Measurements from ENCODE around the gene SNRPA. TPM values are rescaled to one million over a fixed set of nuclear protein-coding genes. Genes with fewer than 3 reads are reported as not detected.
A peak's percentile ranks its signal among the peaks of the same experiment; 100 is the strongest.
"Not testable (repeated sequence)": the region's sequence is repeated elsewhere in the genome, so short reads cannot be mapped to it uniquely, and the experiment has no call there.

The SNRPA gene
- total and polyA plus RNA-seq, 8 donors, result 4.9 to 258 (median 58.8) TPM

DNA sequence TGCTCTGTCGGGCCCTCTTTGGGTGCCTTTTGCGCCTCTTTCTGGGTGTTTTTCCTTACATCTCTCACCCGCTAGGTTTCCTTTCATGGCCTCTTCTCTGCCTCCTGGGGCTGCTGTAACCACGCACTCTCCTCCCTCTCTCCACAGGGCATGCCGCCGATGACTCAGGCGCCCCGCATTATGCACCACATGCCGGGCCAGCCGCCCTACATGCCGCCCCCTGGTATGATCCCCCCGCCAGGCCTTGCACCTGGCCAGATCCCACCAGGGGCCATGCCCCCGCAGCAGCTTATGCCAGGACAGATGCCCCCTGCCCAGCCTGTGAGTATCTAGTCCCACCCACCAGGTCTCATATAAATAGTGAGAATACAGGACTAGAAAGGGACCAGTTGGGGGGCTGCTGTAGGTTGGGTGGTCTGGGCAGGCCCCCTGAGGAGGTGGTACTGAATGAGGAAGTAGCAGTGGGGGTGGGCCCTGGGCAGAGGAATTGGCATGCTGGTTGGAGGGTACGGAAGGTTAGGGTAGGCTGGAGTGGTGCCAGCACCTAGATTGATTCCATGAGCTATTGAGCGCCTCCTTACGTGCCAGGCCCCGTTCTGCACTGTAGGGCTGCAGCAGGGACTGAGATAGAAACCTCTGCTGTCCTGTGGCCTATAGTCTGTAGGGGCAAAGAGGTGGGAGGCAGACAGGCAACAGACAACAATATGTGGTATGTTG is 11.9 kb downstream of the SNRPA start:
- DNase-seq, result no peak
- 85 to 91% (median 88%) methylated on average over 17 of the region's 17 CpGs for WGBS, 5 donors
- Histone ChIP-seq H3K4me3 (no peak overlapping the region), H3K4me1 (no peaks in the 10 kb centered on the region), H3K27ac (peak overlapping the region in 1 of 5 donors; percentile 2), H3K27me3 (no peaks in the 10 kb centered on the region), H3K36me3 (peaks cover 85 to 100% (median 100%) of the 10 kb centered on the region in 4 donors), H3K9me3 (no peaks in the 10 kb centered on the region)
- intact Hi-C loops (cut with DNase I; ENCODE audit: low total_unique reads), result no loop called here
- TF ChIP-seq POLR2AphosphoS5 (IDR thresholded peaks at IDR 0.05) (no peak), EP300 (IDR thresholded peaks at IDR 0.05) (no peak)

DNA sequence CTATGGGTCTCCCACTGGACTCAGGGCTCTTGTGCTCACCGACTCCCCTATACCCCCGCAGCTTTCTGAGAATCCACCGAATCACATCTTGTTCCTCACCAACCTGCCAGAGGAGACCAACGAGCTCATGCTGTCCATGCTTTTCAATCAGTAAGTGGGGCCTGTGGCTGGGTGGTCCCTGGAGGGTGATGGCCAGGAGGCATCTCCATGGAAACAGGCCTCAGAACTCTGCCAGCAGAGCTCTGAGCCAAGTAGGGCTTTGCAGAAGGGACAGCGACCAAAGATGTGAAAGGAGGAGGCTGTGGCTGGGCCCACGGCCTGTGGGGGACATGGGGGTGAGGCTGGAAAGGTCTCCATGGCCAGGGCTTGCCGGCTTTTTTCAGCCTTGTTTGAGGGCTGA is 12.5 kb downstream of the SNRPA start:
- H3K36me3 ChIP-seq, result peaks cover 79 to 100% (median 97%) of the 10 kb centered on the region in 4 donors
- no peaks in the 10 kb centered on the region for H3K4me1 ChIP-seq
- no peak overlapping the region for H3K27ac ChIP-seq
- intact Hi-C loops (cut with DNase I; ENCODE audit: low total_unique reads), result no loop called here
- no peaks in the 10 kb centered on the region for H3K9me3 ChIP-seq
- 85 to 96% (median 94%) methylated on average over 7 of the region's 7 CpGs for WGBS, 5 donors
- no peaks in the 10 kb centered on the region for H3K27me3 ChIP-seq
- DNase-seq, result no peak
- TF ChIP-seq POLR2AphosphoS5 (IDR thresholded peaks at IDR 0.05) (no peak), EP300 (IDR thresholded peaks at IDR 0.05) (no peak), POLR2A (IDR thresholded peaks at IDR 0.05) (no peak)
- TF ChIP-seq, protein P1, sequence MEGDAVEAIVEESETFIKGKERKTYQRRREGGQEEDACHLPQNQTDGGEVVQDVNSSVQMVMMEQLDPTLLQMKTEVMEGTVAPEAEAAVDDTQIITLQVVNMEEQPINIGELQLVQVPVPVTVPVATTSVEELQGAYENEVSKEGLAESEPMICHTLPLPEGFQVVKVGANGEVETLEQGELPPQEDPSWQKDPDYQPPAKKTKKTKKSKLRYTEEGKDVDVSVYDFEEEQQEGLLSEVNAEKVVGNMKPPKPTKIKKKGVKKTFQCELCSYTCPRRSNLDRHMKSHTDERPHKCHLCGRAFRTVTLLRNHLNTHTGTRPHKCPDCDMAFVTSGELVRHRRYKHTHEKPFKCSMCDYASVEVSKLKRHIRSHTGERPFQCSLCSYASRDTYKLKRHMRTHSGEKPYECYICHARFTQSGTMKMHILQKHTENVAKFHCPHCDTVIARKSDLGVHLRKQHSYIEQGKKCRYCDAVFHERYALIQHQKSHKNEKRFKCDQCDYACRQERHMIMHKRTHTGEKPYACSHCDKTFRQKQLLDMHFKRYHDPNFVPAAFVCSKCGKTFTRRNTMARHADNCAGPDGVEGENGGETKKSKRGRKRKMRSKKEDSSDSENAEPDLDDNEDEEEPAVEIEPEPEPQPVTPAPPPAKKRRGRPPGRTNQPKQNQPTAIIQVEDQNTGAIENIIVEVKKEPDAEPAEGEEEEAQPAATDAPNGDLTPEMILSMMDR (IDR thresholded peaks at IDR 0.05), result no peak
- no peak overlapping the region for H3K4me3 ChIP-seq

DNA sequence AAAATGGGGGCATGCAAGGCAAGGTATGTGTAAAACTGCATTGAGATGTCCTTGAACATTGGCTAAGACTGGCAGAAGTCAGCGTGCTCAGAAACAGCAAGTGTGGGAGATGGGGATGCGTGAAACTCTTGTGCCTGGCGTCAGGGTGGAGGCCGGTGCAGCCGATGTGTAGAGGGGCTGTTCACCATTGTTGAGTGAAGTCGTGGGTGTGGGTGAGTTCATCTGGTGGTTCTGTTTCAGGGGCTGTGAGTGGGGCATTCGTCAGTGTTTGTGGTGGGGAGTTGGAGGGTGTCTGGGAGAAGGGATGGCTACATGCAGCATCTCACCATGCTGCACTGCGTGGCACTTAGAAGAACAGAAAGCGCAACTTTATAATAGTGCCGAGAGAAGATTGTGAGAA is 13.0 kb downstream of the SNRPA start:
- 85 to 92% (median 89%) methylated on average over 10 of the region's 10 CpGs for WGBS, 5 donors
- no peaks in the 10 kb centered on the region for H3K4me1 ChIP-seq
- no peaks in the 10 kb centered on the region for H3K9me3 ChIP-seq
- H3K4me3 ChIP-seq, result no peak overlapping the region
- no peaks in the 10 kb centered on the region for H3K27me3 ChIP-seq
- intact Hi-C loops (cut with DNase I; ENCODE audit: low total_unique reads), result no loop called here
- no peak overlapping the region for H3K27ac ChIP-seq
- TF ChIP-seq POLR2A (IDR thresholded peaks at IDR 0.05), result no peak
- TF ChIP-seq, protein P1 (IDR thresholded peaks at IDR 0.05), result no peak
- no peak for TF ChIP-seq POLR2AphosphoS5 (IDR thresholded peaks at IDR 0.05)
- TF ChIP-seq EP300 (IDR thresholded peaks at IDR 0.05), result no peak
- H3K36me3 ChIP-seq, result peaks cover 76 to 100% (median 96%) of the 10 kb centered on the region in 4 donors
- no peak for DNase-seq

DNA sequence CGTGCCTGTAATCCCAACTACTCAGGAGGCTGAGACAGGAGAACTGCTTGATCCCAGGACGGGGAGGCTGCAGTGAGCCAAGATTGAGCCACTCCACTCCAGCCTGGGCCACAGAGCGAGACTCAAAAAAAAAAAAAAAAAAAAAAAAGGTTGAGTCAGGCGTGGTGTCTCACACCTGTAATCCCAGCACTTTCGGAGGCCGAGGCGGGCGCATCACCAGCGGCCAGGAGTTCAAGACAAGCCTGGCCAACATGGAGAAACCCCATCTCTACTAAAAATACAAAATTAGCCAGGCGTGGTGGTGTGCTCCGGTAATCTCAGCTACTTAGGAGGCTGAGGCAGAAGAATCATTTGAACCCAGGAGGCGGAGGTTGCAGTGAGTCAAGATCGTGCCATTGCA is 15.4 kb downstream of the SNRPA start:
- 93 to 96% (median 94%) methylated on average over 12 to 13 of the region's 13 CpGs for WGBS, 5 donors
- H3K36me3 ChIP-seq, result peaks cover 53 to 91% (median 75%) of the 10 kb centered on the region in 4 donors
- H3K27me3 ChIP-seq; H3K27ac ChIP-seq; intact Hi-C loops (cut with DNase I; ENCODE audit: low total_unique reads); DNase-seq; H3K9me3 ChIP-seq; H3K4me3 ChIP-seq; H3K4me1 ChIP-seq: not testable (repeated sequence)

DNA sequence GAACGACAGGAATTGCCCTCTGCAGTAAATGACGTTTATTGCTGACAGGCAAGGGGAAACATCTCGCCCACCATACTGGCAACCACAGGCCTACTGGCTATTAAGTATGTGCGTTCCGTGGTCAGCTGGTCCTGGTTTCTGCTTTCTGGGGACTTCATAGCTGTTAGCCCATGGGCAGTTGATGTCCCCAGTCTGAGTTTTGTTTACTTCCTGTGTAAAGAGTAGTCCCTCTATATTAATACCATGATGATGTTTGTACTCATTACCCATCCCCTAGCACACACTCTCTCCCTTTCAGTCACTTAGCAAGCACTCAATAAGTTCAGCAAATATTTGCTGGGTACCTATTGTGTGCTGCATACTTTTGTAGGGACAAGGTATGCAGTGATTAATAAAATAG is 17.9 kb downstream of the SNRPA start:
- no peak overlapping the region for H3K4me3 ChIP-seq
- H3K27ac ChIP-seq, result no peak overlapping the region
- peaks cover 29 to 66% (median 55%) of the 10 kb centered on the region in 4 donors for H3K36me3 ChIP-seq
- no peaks in the 10 kb centered on the region for H3K9me3 ChIP-seq
- 70 to 85% (median 75%) methylated on average over 5 of the region's 5 CpGs for WGBS, 5 donors
- H3K4me1 ChIP-seq, result no peaks in the 10 kb centered on the region
- DNase-seq, result no peak
- H3K27me3 ChIP-seq, result no peaks in the 10 kb centered on the region
- TF ChIP-seq POLR2AphosphoS5 (IDR thresholded peaks at IDR 0.05), result no peak
- TF ChIP-seq, protein P1 (IDR thresholded peaks at IDR 0.05), result no peak
- TF ChIP-seq POLR2A (IDR thresholded peaks at IDR 0.05), result no peak
- TF ChIP-seq EP300 (IDR thresholded peaks at IDR 0.05), result no peak
- intact Hi-C loops (cut with DNase I; ENCODE audit: low total_unique reads), result no loop called here

DNA sequence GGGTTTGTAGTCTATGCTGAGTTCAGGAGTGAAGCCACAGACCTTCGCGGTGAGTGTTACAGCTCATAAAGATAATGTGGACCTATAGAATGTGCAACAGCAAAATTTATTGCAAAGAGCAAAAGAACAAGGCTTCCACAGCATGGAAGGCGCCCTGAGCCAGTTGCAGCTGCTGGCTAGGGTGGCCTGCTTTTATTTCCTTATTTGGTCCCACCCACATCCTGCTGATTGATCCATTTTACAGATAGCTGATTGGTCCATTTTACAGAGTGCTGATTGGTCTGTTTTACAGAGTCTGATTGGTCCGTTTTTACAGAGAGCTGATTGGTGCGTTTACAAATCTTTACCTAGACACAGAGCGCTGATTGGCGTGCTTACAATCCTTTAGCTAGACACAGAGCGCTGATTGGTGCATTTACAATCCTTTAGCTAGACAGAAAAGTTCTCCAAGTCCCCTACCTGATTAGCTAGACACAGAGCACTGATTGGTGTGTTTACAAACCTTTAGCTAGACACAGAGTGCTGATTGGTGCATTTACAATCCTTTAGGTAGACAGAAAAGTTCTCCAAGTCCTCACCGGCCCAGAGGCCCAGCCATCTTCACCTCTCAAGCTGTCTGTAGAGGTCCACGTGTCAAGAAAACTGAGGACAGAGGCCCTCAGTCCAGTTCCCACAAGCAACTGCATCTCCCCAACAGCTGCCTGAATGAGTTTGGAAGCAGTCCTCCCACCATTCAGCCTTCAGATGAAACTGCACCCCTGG is 20.3 kb downstream of the SNRPA start:
- H3K4me1 ChIP-seq; H3K9me3 ChIP-seq; H3K4me3 ChIP-seq; DNase-seq; H3K27ac ChIP-seq; intact Hi-C loops (cut with DNase I; ENCODE audit: low total_unique reads); H3K27me3 ChIP-seq: not testable (repeated sequence)
- H3K36me3 ChIP-seq, result peaks cover 4 to 42% (median 31%) of the 10 kb centered on the region in 4 donors
- WGBS, 5 donors, result 93 to 97% (median 95%) methylated on average over 10 of the region's 10 CpGs
